Measurements from ENCODE around the gene DNAAF8.
"Not testable (repeated sequence)": the region's sequence is repeated elsewhere in the genome, so short reads cannot be mapped to it uniquely, and the experiment has no call there.

Gene DNAAF8

GRCh38 chr16:4754865-4755264 is 20.5 kb downstream of the DNAAF8 start:
- DNase-seq = no peak

- no peak for DNase-seq
These were observed 21.4 kb downstream of the DNAAF8 start for GRCh38 chr16:4755687-4756086.

GRCh38 chr16:4760221-4760910 is 26.0 kb downstream of the DNAAF8 start:
- DNase-seq = no peak

GRCh38 chr16:4762205-4762604 is 27.9 kb downstream of the DNAAF8 start:
- DNase-seq = no peak

- no peak for DNase-seq
These were observed 29.5 kb downstream of the DNAAF8 start for GRCh38 chr16:4763791-4764190.

GRCh38 chr16:4765511-4766474 is 31.5 kb downstream of the DNAAF8 start:
- DNase-seq = no peak

GRCh38 chr16:4766875-4767628 is 32.7 kb downstream of the DNAAF8 start, which contains the start of gene ZNF500:
Gene ZNF500, minus strand, starts transcription at chr16:4767162. Its CDS starts 1,184 bp downstream, at chr16:4765978.
- DNase-seq = peak; percentile 98

- DNase-seq = peak; percentile 26
These were observed 33.7 kb downstream of the DNAAF8 start for GRCh38 chr16:4767872-4768548.

GRCh38 chr16:4768549-4769305 is 34.4 kb downstream of the DNAAF8 start:
- peak; percentile 93 for DNase-seq

GRCh38 chr16:4769306-4769638 is 34.9 kb downstream of the DNAAF8 start:
- DNase-seq = no peak

GRCh38 chr16:4771646-4772045 is 37.3 kb downstream of the DNAAF8 start:
- no peak for DNase-seq

GRCh38 chr16:4772351-4772750 is 38.0 kb downstream of the DNAAF8 start:
- DNase-seq = no peak

GRCh38 chr16:4775005-4775404 is 40.7 kb downstream of the DNAAF8 start:
- DNase-seq = no peak

- no peak for DNase-seq
These were observed 41.9 kb downstream of the DNAAF8 start for GRCh38 chr16:4776141-4776705.

- DNase-seq = no peak
These were observed 43.2 kb downstream of the DNAAF8 start for GRCh38 chr16:4777339-4778049.

GRCh38 chr16:4778050-4778392 is 43.7 kb downstream of the DNAAF8 start:
- DNase-seq = no peak

- no peak for DNase-seq
These were observed 45.9 kb downstream of the DNAAF8 start for GRCh38 chr16:4780235-4780634.

GRCh38 chr16:4783251-4783950 is 49.1 kb downstream of the DNAAF8 start:
- DNase-seq = no peak

- DNase-seq = no peak
These were observed 49.6 kb downstream of the DNAAF8 start for GRCh38 chr16:4783951-4784336.

- not testable (repeated sequence) for DNase-seq
These were observed 50.2 kb downstream of the DNAAF8 start for GRCh38 chr16:4784444-4784987.
